Measurements from ENCODE around the gene KLHL29. TPM values are rescaled to one million over a fixed set of nuclear protein-coding genes. Genes with fewer than 3 reads are reported as not detected.

Gene KLHL29
- total RNA-seq, 6 experiments from 2014 or later: 1.2 to 10.2 (median 6.4) TPM

DNA sequence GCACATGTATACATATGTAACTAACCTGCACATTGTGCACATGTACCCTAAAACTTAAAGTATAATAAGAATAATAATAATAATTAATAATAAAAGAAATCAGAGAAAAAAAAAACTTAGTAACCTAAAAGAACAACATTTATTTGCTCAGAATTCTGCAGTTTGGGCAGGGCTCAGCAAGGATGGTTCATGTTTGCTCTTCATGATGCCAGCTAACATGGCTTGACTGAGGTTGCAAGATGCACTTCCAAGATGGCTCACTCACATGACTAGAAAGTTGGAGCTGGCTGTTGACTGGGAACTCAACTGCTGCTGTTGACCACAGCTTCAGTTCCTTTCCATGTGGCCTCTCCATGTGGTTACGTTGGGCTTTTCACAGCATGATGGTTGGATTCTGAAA, 56.4 kb downstream of the KLHL29 start:
- TF ChIP-seq CTCF (IDR thresholded peaks at IDR 0.05): no peak
- TF ChIP-seq POLR2A (IDR thresholded peaks at IDR 0.05): no peak
- ATAC-seq (no peak), DNase-seq (no peak)
- 80% methylated on average over 1 of the region's 1 CpG for WGBS (ENCODE audit: insufficient coverage, low coverage, low lambda C conversion rate, missing lambda C conversion rate)
- intact Hi-C loops (cut with DNase I): no loop called here
- peaks cover 0 to 3% (median 0%) of the 10 kb centered on the region in 4 donors for H3K9me3 ChIP-seq
- no peaks in the 10 kb centered on the region for H3K4me1 ChIP-seq
- H3K4me3 ChIP-seq: no peak overlapping the region
- no peaks in the 10 kb centered on the region for H3K27me3 ChIP-seq
- no peak overlapping the region for H3K27ac ChIP-seq
- H3K36me3 ChIP-seq: no peaks in the 10 kb centered on the region

- H3K36me3 ChIP-seq: no peaks in the 10 kb centered on the region
- DNase-seq: no peak
- ATAC-seq: no peak
- peaks cover 0 to 3% (median 0%) of the 10 kb centered on the region in 4 donors for H3K9me3 ChIP-seq
- H3K27ac ChIP-seq: no peak overlapping the region
- intact Hi-C loops (cut with DNase I): no loop called here
- TF ChIP-seq POLR2A (IDR thresholded peaks at IDR 0.05) (no peak), CTCF (IDR thresholded peaks at IDR 0.05) (no peak)
- H3K4me3 ChIP-seq: no peak overlapping the region
- no peaks in the 10 kb centered on the region for H3K4me1 ChIP-seq
- WGBS (ENCODE audit: insufficient coverage, low coverage, low lambda C conversion rate, missing lambda C conversion rate): 70% methylated on average over 4 of the region's 4 CpGs
- no peaks in the 10 kb centered on the region for H3K27me3 ChIP-seq
These were observed 60.5 kb downstream of the KLHL29 start for GRCh38 chr2:23445450-23445868.

GRCh38 chr2:23446916-23447315, 61.9 kb downstream of the KLHL29 start:
- intact Hi-C loops (cut with DNase I): no loop called here
- Histone ChIP-seq H3K36me3 (no peaks in the 10 kb centered on the region), H3K9me3 (no peaks in the 10 kb centered on the region), H3K27me3 (no peaks in the 10 kb centered on the region), H3K4me1 (no peaks in the 10 kb centered on the region), H3K27ac (no peak overlapping the region), H3K4me3 (no peak overlapping the region)
- TF ChIP-seq POLR2A (IDR thresholded peaks at IDR 0.05) (no peak), CTCF (IDR thresholded peaks at IDR 0.05) (no peak)
- DNase-seq (no peak), ATAC-seq (no peak)
- 70% methylated on average over 5 of the region's 5 CpGs for WGBS (ENCODE audit: insufficient coverage, low coverage, low lambda C conversion rate, missing lambda C conversion rate)

GRCh38 chr2:23447405-23447804, 62.4 kb downstream of the KLHL29 start:
- intact Hi-C loops (cut with DNase I): no loop called here
- no peak for DNase-seq
- H3K4me3 ChIP-seq: no peak overlapping the region
- H3K9me3 ChIP-seq: no peaks in the 10 kb centered on the region
- no peaks in the 10 kb centered on the region for H3K27me3 ChIP-seq
- TF ChIP-seq CTCF (IDR thresholded peaks at IDR 0.05) (no peak), POLR2A (IDR thresholded peaks at IDR 0.05) (no peak)
- no peaks in the 10 kb centered on the region for H3K36me3 ChIP-seq
- H3K27ac ChIP-seq: no peak overlapping the region
- no peak for ATAC-seq
- WGBS (ENCODE audit: insufficient coverage, low coverage, low lambda C conversion rate, missing lambda C conversion rate): 33% methylated on average over 3 of the region's 3 CpGs
- no peaks in the 10 kb centered on the region for H3K4me1 ChIP-seq

DNA sequence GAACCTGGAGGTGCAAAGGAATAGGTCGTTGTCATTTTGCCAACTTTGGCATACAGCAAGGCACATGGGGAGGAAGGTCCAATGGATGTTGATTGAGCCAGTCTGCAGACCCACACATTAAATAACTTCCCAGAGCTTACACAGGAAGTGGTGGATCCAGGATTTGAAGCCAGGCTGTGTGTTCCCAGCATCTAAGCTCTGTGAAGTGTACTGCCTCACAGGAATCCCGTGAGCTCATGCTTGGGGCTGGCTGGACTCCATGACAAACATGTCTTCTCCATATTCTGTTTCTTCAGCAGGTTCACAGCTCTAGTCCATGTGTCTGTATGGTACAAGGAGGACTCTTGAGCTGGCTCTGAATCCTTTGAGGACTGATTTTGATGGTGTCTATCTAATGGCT, 63.9 kb downstream of the KLHL29 start:
- H3K4me3 ChIP-seq: no peak overlapping the region
- H3K36me3 ChIP-seq: no peaks in the 10 kb centered on the region
- no peak for TF ChIP-seq CTCF (IDR thresholded peaks at IDR 0.05)
- no peak for TF ChIP-seq POLR2A (IDR thresholded peaks at IDR 0.05)
- H3K27me3 ChIP-seq: no peaks in the 10 kb centered on the region
- H3K4me1 ChIP-seq: no peaks in the 10 kb centered on the region
- intact Hi-C loops (cut with DNase I): no loop called here
- no peak overlapping the region for H3K27ac ChIP-seq
- no peaks in the 10 kb centered on the region for H3K9me3 ChIP-seq
- 83% methylated on average over 2 of the region's 2 CpGs for WGBS (ENCODE audit: insufficient coverage, low coverage, low lambda C conversion rate, missing lambda C conversion rate)
- ATAC-seq (no peak), DNase-seq (no peak)
